HG03432 (cell line): ENCODE data around the gene NKTR.
A peak's percentile ranks its signal among the peaks of the same experiment; 100 is the strongest.
"Not testable (repeated sequence)": the region's sequence is repeated elsewhere in the genome, so short reads cannot be mapped to it uniquely, and the experiment has no call there.

Experiments used
- ATAC-seq: cut with Tn5 transposase; IDR thresholded peaks from one replicate; pipeline ENCODE4 v1.9.1; 2021; ENCODE audit warnings: mild to moderate bottlenecking, moderate library complexity; ENCODE audit not compliant: unreplicated experiment

Gene NKTR

DNA sequence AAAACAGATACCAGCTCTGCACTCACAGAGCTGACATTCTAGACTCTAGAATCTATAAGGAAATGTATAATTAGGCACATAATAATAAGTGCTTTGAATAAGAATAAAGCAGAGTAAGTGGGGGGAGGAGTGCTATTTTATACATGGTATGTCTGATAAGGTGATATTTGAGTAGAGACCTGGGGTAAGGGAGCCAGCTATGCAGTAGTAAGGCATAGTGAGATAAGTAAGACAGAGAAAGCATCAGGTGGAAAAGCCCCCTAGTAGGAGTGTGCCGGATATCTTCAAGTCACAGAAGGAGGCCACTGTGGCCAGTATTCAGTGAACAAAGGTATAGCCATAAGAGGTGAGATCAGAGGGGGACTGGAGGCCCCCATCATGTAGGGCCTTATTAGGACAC lies 6.9 kb upstream of the NKTR start:
- ATAC-seq: no peak

DNA sequence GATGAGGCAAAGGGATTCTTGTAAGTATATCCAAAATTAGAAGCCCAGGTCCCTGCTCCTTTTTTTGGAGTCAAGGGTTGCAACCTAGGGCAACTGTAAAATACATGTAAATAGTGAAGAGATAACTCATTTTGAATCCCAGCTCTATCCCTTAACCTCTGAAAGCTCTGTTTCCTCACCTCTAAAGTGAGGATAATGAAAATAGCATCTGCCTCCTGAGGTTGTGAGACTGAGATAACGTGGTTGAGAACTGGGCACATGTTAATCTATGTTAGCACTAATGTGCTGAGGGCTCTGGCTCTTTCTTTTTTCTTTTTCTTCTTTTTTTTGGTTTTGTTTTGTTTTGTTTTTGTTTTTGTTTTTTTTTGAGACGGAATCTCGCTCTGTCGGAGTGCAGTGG lies 4.8 kb upstream of the NKTR start:
- no peak for ATAC-seq

DNA sequence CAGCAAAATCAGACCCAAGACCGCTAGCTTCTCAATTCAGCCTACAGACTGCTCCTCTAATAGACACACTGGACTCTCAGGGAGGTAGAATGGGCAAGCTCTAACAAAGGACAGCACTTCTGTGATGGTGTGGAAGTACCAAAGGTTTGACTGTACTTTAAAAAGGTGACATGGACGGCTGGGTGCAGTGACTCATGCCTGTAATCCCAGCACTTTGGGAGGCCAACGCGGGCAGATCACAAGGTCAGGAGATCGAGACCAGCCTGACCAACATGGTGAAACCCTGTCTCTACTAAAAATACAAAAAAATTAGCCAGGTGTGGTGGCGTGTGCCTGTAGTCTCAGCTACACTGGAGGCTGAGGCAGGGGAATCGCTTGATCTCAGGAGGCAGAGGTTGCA lies 3.4 kb upstream of the NKTR start:
- ATAC-seq: not testable (repeated sequence)

DNA sequence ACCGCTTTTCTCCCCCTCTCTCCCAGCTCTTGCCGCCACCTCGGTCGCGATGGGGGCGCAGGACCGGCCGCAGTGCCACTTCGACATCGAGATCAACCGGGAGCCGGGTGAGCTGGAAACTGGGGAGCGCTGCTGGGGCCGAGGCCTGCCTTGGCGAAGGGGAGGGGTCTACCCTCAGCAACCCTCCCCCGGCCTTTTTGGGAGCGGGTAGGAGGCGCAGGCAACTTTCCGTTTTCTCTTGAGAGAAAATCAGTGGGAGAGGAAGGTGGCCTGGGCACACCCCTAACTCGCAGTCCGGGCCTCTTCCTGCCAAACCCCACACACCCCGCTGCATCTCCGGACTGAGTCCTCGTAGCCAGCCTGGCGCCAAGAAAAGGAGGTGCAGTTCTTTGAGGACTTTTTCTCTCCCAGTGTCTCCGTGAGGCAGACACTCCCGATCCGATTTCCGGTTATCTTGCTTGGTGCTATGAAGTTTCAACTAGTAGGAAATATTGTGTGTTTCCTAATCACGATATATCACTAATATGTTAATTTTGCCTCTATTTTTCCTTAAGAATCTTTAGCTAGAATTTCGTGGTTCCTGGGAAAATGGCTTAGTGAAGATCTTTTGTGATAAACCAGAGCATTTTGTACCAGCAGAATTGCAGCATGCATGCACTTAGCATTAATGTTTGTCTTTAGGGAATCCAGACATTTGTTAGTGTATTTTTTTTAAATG lies 631 bp downstream of the NKTR start:
- ATAC-seq: peak; percentile 28

DNA sequence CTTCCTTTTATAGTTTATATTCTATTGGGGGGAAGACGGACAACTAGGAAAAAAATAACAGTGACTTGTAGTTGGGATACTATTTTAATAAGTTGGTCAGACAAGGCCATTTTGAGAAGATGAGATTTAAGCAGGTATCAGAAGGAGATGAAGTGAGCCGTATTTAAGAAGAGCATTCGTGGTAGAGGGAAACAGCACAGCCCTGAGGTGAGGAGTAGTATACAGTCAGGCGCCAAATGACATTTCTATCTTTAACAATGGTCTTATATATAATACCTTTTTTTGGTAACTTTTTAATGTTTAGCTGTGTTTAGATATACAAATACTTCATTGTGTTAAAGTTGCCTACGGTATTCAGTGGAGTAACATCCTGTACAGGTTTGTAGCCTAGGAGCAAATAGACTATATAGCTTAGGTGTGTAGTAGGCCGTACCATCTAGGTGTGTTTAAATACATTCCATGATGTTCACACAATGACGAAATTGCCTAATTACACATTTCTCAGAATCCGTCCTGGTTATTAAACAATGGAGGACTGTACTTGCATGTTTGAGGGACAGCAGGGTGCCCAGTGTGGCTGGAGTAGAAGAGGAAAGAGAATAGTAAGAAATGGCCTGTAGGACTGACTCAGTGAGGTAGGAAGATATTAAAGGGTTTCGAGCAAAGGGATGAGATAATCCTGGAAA lies 1.6 kb downstream of the NKTR start:
- no peak for ATAC-seq

DNA sequence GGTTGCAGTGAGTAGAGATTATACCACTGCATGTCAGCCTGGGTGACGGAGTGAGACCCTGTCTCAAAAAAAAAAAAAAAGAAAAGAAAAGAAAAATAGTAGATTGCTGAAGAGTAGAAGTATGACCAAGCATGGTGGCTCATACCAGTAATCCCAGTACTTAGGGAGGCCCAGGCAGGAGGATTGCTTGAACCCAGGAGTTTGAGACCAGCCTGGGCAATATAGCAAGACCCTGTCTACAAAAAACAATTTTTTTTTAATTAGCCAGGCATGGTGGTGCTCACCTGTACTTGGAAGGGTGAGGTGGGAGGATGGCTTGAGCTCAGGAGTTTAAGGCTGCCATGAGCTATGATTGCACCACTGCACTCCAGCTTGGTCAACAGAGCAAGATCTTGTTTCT lies 2.5 kb downstream of the NKTR start:
- ATAC-seq: no peak

DNA sequence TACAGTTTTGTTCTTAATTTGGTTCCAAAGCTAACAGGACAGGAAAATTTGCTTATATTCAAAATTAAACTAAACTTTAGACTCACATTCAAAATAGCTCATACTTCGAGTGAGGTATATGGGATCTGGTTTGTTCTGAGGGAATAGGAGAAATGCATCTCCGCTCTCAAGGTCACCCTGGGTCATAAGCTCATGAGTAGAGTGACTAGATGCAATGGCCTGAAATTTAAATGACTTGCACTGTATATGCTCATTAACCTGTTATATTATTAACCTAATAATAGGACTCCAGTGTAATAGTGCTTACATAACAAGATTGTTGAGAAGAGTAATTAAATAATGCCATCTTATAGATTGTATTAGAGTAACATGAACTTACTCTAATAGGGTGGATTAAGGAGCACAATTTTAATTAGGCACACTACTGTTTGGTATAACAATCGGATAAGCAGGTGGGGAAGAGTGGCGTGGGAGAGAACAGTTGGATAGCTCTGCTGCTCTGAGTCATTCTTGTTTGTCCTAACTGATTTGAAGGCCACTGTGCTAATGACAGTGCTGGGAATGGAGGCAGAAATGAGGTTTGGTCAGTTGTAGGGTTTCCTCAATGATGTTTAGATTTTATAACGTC lies 5.2 kb downstream of the NKTR start:
- no peak for ATAC-seq

DNA sequence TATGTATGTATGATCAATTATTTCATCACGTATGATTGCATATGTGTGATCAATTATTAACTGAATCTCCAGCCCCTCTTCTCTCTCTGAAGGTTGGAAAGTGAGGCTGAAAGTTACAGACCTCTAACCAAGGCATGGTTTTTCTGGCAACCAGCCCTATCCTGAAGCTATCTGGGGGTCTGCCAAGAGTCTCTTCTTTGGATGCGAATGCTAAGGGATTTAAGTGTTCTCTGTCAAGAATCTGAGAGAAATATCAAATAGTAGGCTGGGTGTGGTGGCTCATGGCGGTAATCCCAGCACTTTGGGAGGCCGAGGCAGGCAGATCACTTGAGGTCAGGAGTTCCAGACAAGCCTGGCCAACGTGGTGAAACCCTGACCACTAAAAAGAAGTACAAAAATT lies 8.1 kb downstream of the NKTR start:
- ATAC-seq: no peak

DNA sequence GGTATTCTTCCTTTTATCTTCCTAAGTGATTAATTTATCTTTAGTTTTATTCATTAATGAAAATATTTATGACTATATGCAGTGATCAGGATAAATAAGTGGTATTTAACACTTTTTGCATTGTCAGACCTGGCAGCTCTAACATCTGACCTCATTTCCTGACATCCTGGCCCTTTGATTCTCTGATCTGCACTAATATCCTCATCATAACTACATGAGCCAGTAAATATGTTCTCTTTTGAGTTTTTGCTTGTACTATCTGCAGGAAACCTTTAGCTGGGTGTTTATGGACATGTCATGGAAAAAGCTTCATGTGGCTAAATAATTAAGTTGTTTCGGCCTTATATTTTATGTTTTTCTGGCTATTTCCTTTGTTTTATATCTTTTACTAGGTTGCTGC lies 10.5 kb downstream of the NKTR start:
- no peak for ATAC-seq

DNA sequence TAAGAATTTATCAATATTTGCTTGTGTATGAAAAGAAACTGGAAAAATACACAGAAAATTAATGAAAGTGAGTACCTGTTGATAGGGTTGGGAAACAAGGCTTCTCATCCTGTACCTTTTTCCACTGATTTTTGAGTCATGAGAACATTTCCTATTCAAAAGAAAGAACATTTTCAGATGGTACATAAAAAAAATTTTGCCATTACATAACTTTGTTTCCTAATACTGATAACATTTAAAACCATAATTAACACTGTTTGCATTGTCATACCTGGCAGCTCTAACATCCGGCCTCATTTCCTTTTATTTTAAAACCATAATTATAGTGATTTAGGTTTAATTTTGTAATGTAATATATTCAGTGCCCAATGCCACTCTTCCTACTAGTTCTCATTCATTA lies 11.7 kb downstream of the NKTR start:
- no peak for ATAC-seq

DNA sequence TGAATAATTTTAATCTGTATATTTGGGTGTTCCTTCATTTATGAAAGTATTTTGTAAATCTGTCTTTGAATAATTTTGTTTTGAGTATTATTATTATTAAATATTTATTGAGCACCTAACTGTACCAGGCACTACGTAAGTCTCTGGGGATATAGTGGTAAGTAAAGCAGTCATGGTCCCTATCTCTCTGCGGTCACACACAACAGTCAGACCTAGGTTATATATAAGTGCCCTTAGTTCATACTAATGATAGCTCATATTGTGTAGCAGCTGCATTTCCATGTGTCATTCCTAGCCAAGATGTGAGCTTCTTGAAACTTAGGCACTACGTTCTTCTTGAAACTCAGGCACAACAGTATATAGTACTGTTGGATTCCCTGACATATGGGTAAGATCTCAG lies 12.4 kb downstream of the NKTR start:
- ATAC-seq: peak; percentile 88

DNA sequence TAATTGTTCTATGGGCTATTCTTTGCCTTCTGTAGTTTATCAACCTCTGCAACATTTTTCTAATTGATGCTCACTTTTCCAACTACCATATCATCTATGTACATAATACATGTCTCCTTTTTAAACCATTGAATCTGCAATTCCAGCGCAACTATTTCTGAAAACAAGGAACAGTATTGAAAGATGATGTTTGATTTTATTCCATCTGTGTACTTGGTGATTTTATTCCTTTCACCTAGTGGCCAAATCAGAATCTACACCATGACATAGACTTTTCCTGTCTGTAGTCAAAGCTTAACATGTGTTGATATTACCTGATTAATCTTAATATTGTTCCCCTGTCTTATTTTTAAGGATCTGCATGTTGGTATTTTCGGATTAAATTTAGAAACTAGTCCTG lies 13.0 kb downstream of the NKTR start:
- ATAC-seq: no peak

DNA sequence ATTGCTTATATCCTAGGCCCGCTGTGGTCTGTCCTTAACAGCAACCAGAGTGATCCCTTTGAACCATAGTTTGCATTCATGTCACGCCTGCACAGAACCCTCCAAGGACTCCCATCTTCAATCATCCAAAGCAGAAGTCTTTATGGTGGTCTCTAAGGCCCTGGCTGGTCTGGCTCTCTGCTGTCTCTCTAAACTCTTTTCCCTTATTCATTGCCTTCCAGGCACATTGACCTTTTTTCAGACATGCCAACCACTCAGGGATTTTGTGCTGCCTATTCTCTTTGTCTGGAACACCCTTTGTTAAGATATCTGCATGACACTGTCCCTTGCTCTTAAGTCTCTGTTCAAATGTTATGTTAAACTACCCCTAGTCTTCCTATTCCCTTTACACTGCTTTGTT lies 31.1 kb downstream of the NKTR start:
- ATAC-seq: no peak

DNA sequence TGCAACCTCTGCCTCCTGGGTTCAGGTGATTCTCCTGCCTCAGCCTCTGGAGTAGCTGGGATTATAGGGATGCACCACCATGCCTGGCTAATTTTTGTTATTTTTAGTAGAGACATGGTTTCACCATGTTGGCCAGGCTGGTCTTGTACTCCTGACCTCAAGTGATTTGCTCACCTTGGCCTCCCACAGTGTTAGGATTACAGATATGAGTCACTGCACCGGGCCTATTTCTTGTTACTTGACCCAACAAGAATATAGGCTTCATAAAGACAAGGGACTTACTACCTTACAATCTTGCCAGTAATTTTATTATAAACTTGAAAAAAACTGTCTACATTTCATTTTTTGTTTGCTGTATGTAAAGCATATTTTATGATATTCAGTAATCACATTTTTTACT lies 31.7 kb downstream of the NKTR start:
- ATAC-seq: no peak

DNA sequence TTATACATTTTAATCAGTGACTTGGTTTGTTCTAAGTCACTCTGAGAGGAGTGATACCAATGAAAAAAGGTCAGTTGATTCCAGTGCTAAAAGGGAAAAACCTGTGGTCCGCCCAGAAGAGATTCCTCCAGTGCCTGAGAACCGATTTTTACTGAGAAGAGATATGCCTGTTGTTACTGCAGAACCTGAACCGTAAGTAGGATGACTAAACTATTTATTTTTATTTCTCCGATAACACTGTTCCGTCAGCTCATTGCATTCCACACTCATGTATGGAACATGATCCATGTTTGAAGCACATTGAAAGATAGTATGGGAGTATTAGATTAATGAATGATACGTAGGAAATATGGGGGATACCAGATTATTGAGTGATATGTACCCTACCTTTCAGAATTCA lies 33.1 kb downstream of the NKTR start:
- no peak for ATAC-seq

DNA sequence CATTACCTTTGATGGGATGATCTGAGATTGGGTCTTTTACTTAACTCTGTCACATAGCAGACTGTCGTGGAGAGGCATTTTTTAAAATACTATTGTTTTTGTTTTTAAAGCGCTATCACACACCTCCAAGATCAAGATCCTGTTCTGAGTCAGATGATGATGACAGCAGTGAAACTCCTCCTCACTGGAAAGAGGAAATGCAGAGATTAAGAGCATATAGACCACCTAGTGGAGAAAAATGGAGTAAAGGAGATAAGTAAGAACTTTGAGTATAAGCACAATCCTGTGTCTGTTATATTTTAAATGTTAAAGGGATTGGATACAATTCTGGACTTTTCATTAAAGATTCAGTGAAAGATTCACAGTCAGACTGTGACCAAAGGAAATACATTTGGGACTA lies 34.6 kb downstream of the NKTR start:
- no peak for ATAC-seq

DNA sequence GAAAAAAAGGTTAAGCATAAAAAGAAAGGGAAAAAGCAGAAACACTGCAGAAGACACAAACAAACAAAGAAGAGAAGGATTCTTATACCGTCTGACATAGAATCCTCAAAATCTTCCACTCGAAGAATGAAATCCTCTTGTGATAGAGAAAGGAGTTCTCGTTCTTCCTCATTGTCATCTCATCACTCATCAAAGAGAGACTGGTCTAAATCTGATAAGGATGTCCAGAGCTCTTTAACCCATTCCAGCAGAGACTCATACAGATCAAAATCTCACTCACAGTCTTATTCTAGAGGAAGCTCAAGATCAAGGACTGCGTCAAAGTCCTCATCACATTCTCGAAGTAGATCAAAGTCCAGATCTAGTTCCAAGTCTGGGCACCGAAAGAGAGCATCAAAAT lies 36.5 kb downstream of the NKTR start:
- no peak for ATAC-seq

DNA sequence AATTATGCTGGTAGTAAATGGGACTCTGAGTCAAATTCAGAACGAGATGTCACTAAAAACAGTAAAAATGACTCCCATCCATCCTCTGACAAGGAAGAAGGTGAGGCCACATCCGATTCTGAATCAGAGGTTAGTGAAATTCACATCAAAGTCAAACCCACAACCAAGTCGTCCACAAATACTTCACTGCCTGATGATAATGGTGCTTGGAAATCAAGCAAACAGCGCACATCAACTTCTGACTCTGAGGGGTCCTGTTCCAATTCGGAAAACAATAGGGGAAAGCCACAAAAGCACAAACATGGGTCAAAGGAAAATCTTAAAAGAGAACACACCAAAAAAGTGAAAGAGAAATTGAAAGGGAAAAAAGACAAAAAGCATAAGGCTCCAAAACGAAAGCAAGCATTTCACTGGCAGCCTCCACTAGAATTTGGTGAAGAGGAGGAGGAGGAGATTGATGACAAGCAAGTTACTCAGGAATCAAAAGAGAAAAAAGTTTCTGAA lies 37.9 kb downstream of the NKTR start:
- ATAC-seq: peak; percentile 47

DNA sequence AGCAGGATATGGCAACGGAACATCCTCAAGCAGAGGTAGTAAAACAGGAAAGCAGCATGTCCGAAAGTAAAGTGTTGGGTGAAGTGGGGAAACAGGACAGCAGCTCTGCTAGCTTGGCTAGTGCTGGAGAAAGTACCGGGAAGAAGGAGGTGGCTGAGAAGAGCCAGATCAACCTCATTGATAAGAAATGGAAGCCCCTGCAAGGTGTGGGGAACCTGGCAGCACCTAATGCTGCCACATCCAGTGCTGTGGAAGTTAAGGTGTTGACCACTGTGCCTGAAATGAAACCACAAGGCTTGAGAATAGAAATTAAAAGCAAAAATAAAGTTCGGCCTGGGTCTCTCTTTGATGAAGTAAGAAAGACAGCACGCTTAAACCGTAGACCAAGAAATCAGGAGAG lies 38.7 kb downstream of the NKTR start:
- ATAC-seq: no peak

DNA sequence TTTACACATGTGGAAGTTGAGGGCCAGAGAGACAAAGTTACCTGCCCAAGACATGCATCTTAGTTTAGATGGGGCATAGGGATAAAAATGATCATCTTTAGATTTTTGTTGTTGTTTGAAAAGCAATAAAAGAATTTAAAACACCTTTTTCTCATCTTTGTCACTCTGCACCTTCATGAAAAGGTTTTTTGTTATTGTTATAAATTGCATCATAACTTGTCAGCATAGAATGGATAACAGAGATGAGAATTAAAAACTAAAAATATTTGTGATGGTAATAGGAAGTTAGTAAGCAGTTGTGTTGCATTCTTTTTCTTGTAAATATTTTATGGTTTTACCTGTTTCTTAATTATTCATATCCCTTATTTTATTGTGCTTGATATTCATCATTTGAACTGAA lies 39.6 kb downstream of the NKTR start:
- ATAC-seq: no peak

DNA sequence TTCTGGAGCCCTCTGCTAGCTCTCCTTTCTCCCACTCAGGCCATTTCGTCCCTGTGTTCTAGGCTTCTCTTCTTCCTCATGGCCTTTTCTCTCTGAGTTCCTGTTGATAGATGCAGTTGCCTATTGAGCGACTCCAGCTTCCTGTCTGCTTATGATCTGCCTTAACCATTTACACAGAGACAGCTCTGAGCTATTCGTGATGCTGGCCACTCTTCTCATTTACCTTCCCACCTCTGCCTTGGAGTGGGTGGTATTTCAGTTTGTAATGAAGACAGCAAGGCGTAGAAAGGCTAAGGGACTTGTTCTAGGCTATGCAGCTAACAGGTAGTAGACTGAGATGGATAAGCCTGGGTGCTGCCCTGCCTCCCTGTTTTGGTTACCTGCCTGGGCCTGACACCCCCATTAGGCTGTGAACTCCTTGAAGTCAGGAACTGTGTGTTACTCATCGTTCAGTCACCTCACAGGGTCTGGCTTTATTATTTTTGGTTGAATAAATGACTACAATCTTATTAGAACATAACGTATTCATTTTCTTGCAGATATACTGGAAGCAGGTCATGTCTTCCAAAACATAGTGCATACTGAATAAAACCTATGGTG lies 40.4 kb downstream of the NKTR start:
- no peak for ATAC-seq
